Left lung (tissue), 10 donors: ENCODE measurements around the gene PPP2R2B. TPM values are rescaled to one million over a fixed set of nuclear protein-coding genes. Genes with fewer than 3 reads are reported as not detected.

ENCODE experiments used
- ATAC-seq: fragments of 200-7000 bp; cut with Tn5 transposase; one replicate; pipeline ENCODE4 v1.9.1; 2020; ENCODE audit warnings: moderate library complexity
- DNase-seq, 4 donors: peaks; one replicate each; pipeline ENCODE4 v3.0.0-alpha.2; 2013 to 2020
- H3K27ac ChIP-seq, 2 donors: fragments of 200-600 bp; sonication (generic) in 1 of 2; one replicate each; pipeline versions ENCODE4 v1.5.0 to v1.8.0; 2020 to 2021
- H3K27me3 ChIP-seq, 2 donors: fragments of 200-600 bp; sonication (generic) in 1 of 2; one replicate each; pipeline versions ENCODE4 v1.5.0 to v1.8.0; 2020 to 2021
- H3K36me3 ChIP-seq, 2 donors: fragments of 200-600 bp; sonication (generic) in 1 of 2; one replicate each; pipeline versions ENCODE4 v1.5.0 to v1.8.0; 2020 to 2021
- H3K4me1 ChIP-seq, 2 donors: fragments of 200-600 bp; one replicate each; pipeline ENCODE4 v1.8.0; 2021
- H3K4me3 ChIP-seq, 2 donors: fragments of 200-600 bp; sonication (generic) in 1 of 2; one replicate each; pipeline versions ENCODE4 v1.5.0 to v1.8.0; 2020 to 2021; ENCODE audit warnings: mild to moderate bottlenecking in 1 of 2
- H3K9me3 ChIP-seq, 2 donors: fragments of 200-600 bp; sonication (generic) in 1 of 2; one replicate each; pipeline versions ENCODE4 v1.5.0 to v1.8.0; 2020 to 2021
- intact Hi-C, 2 donors: fragments of 100-400 bp; cut with DNase I; formaldehyde crosslinking; loops; one replicate each; pipeline versions ENCODE4 v1.11.2 to v1.14.2; 2022
- polyA plus RNA-seq, 6 donors: library from polyadenylated mRNA; unstranded; fragments of 120-200 nt; gene quantifications; one replicate each; pipeline ENCODE4 v1.2.1, GENCODE V29; 2013; ENCODE audit not compliant: insufficient read length in 6 of 6
- total RNA-seq, 2 donors: library from RNA; stranded (reverse); fragmentation: NEBNext Ultra II Directional; extraction: Animal tissue kit (Norgen Biotek cat#: 25700); gene quantifications; one replicate each; pipeline ENCODE4 v1.2.1, GENCODE V29; 2021
- TF ChIP-seq, protein P1 (sequence below), 2 donors: fragments of 200-600 bp; sonication (generic) in 1 of 2; IDR thresholded peaks; one replicate each; pipeline versions ENCODE4 v1.5.0 to v1.8.0; 2021; ENCODE audit warnings: antibody characterized with exemption in 2 of 2
- donor health status: DM: no; HTN: yes; CAD: no.
- donor health status: DM: no; HTN: no; CAD: no.

The PPP2R2B gene
- total and polyA plus RNA-seq, 8 donors = 0.23 to 1.5 (median 0.43) TPM

- Histone ChIP-seq H3K4me3 (no peak overlapping the region), H3K36me3 (no peaks in the 10 kb centered on the region), H3K27me3 (no peaks in the 10 kb centered on the region), H3K27ac (no peak overlapping the region), H3K9me3 (peaks cover 0 to 6% of the 10 kb centered on the region in 2 donors), H3K4me1 (no peaks in the 10 kb centered on the region)
- TF ChIP-seq, protein P1, sequence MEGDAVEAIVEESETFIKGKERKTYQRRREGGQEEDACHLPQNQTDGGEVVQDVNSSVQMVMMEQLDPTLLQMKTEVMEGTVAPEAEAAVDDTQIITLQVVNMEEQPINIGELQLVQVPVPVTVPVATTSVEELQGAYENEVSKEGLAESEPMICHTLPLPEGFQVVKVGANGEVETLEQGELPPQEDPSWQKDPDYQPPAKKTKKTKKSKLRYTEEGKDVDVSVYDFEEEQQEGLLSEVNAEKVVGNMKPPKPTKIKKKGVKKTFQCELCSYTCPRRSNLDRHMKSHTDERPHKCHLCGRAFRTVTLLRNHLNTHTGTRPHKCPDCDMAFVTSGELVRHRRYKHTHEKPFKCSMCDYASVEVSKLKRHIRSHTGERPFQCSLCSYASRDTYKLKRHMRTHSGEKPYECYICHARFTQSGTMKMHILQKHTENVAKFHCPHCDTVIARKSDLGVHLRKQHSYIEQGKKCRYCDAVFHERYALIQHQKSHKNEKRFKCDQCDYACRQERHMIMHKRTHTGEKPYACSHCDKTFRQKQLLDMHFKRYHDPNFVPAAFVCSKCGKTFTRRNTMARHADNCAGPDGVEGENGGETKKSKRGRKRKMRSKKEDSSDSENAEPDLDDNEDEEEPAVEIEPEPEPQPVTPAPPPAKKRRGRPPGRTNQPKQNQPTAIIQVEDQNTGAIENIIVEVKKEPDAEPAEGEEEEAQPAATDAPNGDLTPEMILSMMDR (IDR thresholded peaks at IDR 0.05) = no peak
- ATAC-seq (no peak), DNase-seq (no peak)
- intact Hi-C loops = no loop called here
Observed at GRCh38 chr5:146904890-146905289, 26.3 kb upstream of the PPP2R2B start.

- intact Hi-C loops = no loop called here
- Histone ChIP-seq H3K27ac (no peak overlapping the region), H3K9me3 (peaks cover 0 to 6% of the 10 kb centered on the region in 2 donors), H3K36me3 (no peaks in the 10 kb centered on the region), H3K4me3 (no peak overlapping the region), H3K27me3 (no peaks in the 10 kb centered on the region), H3K4me1 (no peaks in the 10 kb centered on the region)
- TF ChIP-seq, protein P1 (IDR thresholded peaks at IDR 0.05) = no peak
- DNase-seq (no peak), ATAC-seq (no peak)
Observed at GRCh38 chr5:146903789-146904188, 25.2 kb upstream of the PPP2R2B start.

DNA sequence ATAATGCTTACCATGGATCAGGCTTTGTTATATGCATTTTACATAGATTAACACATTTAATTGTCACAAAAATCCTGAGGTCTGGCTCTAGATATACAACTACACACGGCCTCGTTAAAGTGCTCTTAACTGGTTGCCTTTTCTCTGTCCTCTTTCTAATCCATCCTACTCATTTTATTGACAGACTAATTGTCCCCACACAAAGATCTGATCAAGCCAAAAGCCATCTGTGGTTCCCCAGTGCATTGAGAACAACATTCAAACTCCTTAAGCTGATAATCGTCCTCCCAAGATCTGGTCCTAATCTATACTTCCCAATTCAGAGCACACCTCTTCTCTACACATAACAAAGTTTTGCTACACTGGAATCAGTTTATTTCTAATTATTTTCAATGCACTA is 23.9 kb upstream of the PPP2R2B start:
- DNase-seq (no peak), ATAC-seq (no peak)
- H3K4me1 ChIP-seq = no peaks in the 10 kb centered on the region
- intact Hi-C loops = no loop called here
- no peak overlapping the region for H3K4me3 ChIP-seq
- TF ChIP-seq, protein P1 (IDR thresholded peaks at IDR 0.05) = no peak
- no peaks in the 10 kb centered on the region for H3K36me3 ChIP-seq
- H3K27me3 ChIP-seq = no peaks in the 10 kb centered on the region
- H3K27ac ChIP-seq = no peak overlapping the region
- peaks cover 0 to 9% of the 10 kb centered on the region in 2 donors for H3K9me3 ChIP-seq

DNA sequence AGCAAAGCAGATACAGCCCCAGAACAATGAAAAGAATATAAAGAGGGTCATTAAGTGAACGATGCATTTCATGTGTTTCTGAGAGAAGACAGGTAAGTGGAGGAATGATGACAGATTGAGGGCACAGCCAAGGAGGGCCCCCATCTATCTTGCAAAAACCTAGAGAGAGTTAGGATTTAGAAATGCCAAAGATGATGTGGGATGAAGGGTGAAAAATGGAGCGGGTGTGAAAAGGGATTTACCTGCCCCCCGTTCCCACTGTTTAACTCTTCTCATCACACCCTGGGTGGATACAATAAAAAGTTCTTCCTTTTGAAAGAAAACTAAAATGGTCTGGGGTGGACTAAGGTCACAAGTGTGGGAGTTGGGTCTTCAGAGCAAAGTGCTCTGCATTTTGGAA is 18.5 kb upstream of the PPP2R2B start:
- DNase-seq = no peak
- intact Hi-C loops = no loop called here
- Histone ChIP-seq H3K9me3 (peaks cover 0 to 9% of the 10 kb centered on the region in 2 donors), H3K4me3 (no peak overlapping the region), H3K27me3 (no peaks in the 10 kb centered on the region), H3K36me3 (no peaks in the 10 kb centered on the region), H3K27ac (no peak overlapping the region), H3K4me1 (no peaks in the 10 kb centered on the region)
- ATAC-seq = no peak
- TF ChIP-seq, protein P1 (IDR thresholded peaks at IDR 0.05) = no peak

DNA sequence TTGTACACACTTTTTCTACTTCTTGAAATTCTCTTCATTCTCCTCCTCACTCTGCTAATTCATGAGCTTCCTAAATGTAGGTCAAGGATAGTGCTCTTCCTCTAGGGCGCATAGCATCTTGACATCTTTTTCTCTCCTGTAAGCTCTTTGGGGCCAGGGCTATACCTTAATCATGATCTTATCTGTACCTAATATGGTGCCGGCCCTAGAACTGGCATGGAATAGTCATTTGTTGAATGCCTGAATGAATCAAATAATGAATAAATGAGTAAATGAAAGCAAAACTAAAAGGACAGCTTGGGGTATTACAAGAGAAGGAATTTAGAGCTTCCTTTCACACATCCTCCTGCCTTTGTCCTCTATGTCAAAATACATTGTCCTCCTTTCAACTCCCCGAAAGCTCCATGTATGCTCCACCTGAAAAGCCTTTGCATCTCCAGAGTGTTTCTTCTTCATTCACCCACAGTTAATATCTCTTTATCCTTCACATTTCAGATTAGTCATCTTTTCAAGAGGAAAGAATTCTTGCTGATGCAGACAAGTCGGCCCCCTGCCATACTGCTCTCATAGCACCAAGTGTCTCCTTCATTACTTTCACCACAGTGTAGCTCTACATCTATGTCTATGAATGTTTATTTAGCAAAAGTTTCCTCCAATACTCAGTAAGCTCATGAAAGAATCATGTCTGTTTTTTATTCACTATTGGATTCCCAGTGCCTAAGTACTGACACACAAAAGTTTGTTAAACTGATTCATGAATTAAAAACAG is 16.4 kb upstream of the PPP2R2B start:
- Histone ChIP-seq H3K4me3 (no peak overlapping the region), H3K36me3 (no peaks in the 10 kb centered on the region), H3K9me3 (peaks cover 0 to 2% of the 10 kb centered on the region in 2 donors), H3K27me3 (no peaks in the 10 kb centered on the region), H3K27ac (no peak overlapping the region), H3K4me1 (no peaks in the 10 kb centered on the region)
- TF ChIP-seq, protein P1 (IDR thresholded peaks at IDR 0.05) = no peak
- DNase-seq = no peak
- intact Hi-C loops = no loop called here
- ATAC-seq = no peak
